GM19043 (cell line): Measurements from ENCODE around the gene KHDRBS2.

Source experiments
- ATAC-seq: cut with Tn5 transposase; IDR thresholded peaks from one replicate; pipeline ENCODE4 v1.9.1; 2021; ENCODE audit warnings: low read depth; ENCODE audit not compliant: unreplicated experiment

The KHDRBS2 gene

DNA sequence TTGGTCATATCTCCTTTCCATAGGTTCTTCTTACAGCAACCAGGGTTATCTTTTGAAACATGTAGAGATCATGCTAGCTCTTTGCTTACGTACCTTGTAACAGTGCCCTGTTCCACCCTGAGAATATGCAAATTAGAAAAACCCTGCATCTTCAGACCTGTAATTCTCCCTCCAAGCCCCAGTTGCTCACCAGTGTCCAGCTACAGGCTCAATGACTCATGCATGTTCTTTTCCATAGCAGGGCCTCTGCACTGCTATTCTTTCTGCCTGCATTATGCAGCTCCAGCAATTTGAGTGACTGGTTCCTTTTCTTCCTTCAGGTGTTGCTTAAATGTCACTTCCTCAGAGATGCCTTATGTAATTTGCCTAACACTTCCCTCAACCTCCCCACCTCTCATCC, 636.2 kb downstream of the KHDRBS2 start:
- ATAC-seq = no peak

DNA sequence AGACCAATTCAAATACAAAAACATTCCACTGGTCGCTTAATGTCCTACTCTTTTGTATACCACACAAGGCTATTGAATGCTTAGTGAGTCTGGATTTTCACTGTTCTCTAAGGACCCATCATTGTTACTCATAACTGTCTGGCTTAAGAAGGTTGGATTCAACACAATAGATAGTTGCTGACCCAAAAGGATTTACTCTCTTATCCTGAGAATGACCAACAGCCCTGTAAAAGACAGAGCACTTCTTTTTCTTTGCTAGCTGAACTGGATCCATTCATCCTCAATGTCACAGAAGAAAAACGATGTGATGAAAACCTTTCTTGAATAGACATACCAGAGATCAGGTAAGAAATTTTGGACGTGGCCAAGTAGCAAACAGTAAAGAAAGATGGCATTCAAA, 645.6 kb downstream of the KHDRBS2 start:
- no peak for ATAC-seq
